ENCODE data around the gene ZC3HAV1L.

The ZC3HAV1L gene

GRCh38 chr7:139043823-139044812, 8.3 kb upstream of the ZC3HAV1L start:
- DNase-seq: peak; percentile 30
- Histone ChIP-seq H3K9ac (ENCODE audit: low read depth, low read length) (no peak overlapping the region), H4K20me1 (ENCODE audit: insufficient read depth, low read length) (peaks cover 11% of the 10 kb centered on the region), H3K4me3 (ENCODE audit: low read depth in 1 of 2, low read length in 2 of 2) (no peak overlapping the region), H3K36me3 (ENCODE audit: insufficient read depth, low read length) (peaks cover 56% of the 10 kb centered on the region), H3K4me1 (ENCODE audit: insufficient read depth, low read length) (no peaks in the 10 kb centered on the region), H3K4me2 (ENCODE audit: insufficient read depth, low read length) (no peak overlapping the region), H3K27ac (ENCODE audit: low read length) (no peak overlapping the region), H3K9me3 (ENCODE audit: insufficient read depth, low read length, severe bottlenecking) (no peaks in the 10 kb centered on the region), H3K27me3 (ENCODE audit: insufficient read depth, low read length, poor library complexity) (no peaks in the 10 kb centered on the region), H2AFZ (ENCODE audit: low read depth, low read length) (no peak overlapping the region), H3K79me2 (ENCODE audit: insufficient read depth, low read length) (no peaks in the 10 kb centered on the region)
- TF ChIP-seq CTCF (IDR thresholded peaks at IDR 0.05; ENCODE audit: borderline replicate concordance, extremely low read depth, low read length, poor library complexity, severe bottlenecking) (no peak), EZH2 (IDR thresholded peaks at IDR 0.05; ENCODE audit: borderline replicate concordance, low read depth, low read length, severe bottlenecking) (no peak)
- ATAC-seq (ENCODE audit: insufficient read depth, low read depth): peak; percentile 33; the same call in 1 of the 3 replicates

GRCh38 chr7:139041378-139042085, 5.7 kb upstream of the ZC3HAV1L start:
- H3K27ac ChIP-seq (ENCODE audit: low read length): 0 out of 2 replicates have a peak overlapping the region, but pooled peaks have one; percentile 19
- H3K4me2 ChIP-seq (ENCODE audit: insufficient read depth, low read length): no peak overlapping the region
- H3K4me3 ChIP-seq (ENCODE audit: low read depth in 1 of 2, low read length in 2 of 2): no peak overlapping the region
- H3K79me2 ChIP-seq (ENCODE audit: insufficient read depth, low read length): peaks cover 3% of the 10 kb centered on the region
- peaks cover 30% of the 10 kb centered on the region for H3K36me3 ChIP-seq (ENCODE audit: insufficient read depth, low read length)
- no peak overlapping the region for H2AFZ ChIP-seq (ENCODE audit: low read depth, low read length)
- peaks cover 7% of the 10 kb centered on the region for H4K20me1 ChIP-seq (ENCODE audit: insufficient read depth, low read length)
- H3K27me3 ChIP-seq (ENCODE audit: insufficient read depth, low read length, poor library complexity): no peaks in the 10 kb centered on the region
- TF ChIP-seq CTCF (IDR thresholded peaks at IDR 0.05; ENCODE audit: borderline replicate concordance, extremely low read depth, low read length, poor library complexity, severe bottlenecking) (no peak), EZH2 (IDR thresholded peaks at IDR 0.05; ENCODE audit: borderline replicate concordance, low read depth, low read length, severe bottlenecking) (no peak)
- no peak overlapping the region for H3K9ac ChIP-seq (ENCODE audit: low read depth, low read length)
- no peak for DNase-seq
- H3K4me1 ChIP-seq (ENCODE audit: insufficient read depth, low read length): peaks cover 15% of the 10 kb centered on the region
- H3K9me3 ChIP-seq (ENCODE audit: insufficient read depth, low read length, severe bottlenecking): no peaks in the 10 kb centered on the region
- ATAC-seq (ENCODE audit: insufficient read depth, low read depth): peak; percentile 40

DNA sequence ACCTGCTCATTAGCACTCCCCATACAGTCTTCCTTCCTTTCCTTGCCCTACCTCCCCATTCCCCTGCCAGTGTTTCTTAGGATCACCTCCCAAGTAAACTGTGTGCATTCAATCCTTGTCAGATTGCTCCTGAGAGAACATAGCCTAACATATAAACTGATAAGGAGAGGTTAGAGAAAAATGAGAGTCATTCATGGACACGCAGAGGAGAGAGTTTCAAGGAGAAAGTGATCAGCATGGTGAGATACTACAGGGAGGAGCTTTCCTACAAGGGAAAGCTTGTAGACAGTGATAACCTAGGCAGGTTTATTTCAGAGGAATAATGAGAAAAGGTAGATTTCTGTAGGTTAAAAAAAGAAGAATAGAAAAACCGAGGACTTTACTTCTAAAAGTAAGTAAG, 2.8 kb upstream of the ZC3HAV1L start:
- ATAC-seq (ENCODE audit: insufficient read depth, low read depth): no peak
- H3K9me3 ChIP-seq (ENCODE audit: insufficient read depth, low read length, severe bottlenecking): no peaks in the 10 kb centered on the region
- H2AFZ ChIP-seq (ENCODE audit: low read depth, low read length): no peak overlapping the region
- H3K4me2 ChIP-seq (ENCODE audit: insufficient read depth, low read length): no peak overlapping the region
- H3K4me1 ChIP-seq (ENCODE audit: insufficient read depth, low read length): peaks cover 35% of the 10 kb centered on the region
- H3K79me2 ChIP-seq (ENCODE audit: insufficient read depth, low read length): peaks cover 31% of the 10 kb centered on the region
- no peak overlapping the region for H3K27ac ChIP-seq (ENCODE audit: low read length)
- H3K4me3 ChIP-seq (ENCODE audit: low read depth in 1 of 2, low read length in 2 of 2): no peak overlapping the region
- H3K36me3 ChIP-seq (ENCODE audit: insufficient read depth, low read length): peaks cover 15% of the 10 kb centered on the region
- DNase-seq: no peak
- no peaks in the 10 kb centered on the region for H3K27me3 ChIP-seq (ENCODE audit: insufficient read depth, low read length, poor library complexity)
- no peak overlapping the region for H3K9ac ChIP-seq (ENCODE audit: low read depth, low read length)
- peaks cover 6% of the 10 kb centered on the region for H4K20me1 ChIP-seq (ENCODE audit: insufficient read depth, low read length)
- no peak for TF ChIP-seq EZH2 (IDR thresholded peaks at IDR 0.05; ENCODE audit: borderline replicate concordance, low read depth, low read length, severe bottlenecking)
- no peak for TF ChIP-seq CTCF (IDR thresholded peaks at IDR 0.05; ENCODE audit: borderline replicate concordance, extremely low read depth, low read length, poor library complexity, severe bottlenecking)
